WTC11 (cell line): ENCODE results near the gene PAK3. TPM values are rescaled to one million over a fixed set of nuclear protein-coding genes. Genes with fewer than 3 reads are reported as not detected.

Experiments
- ATAC-seq: fragments of 200-7000 bp; cut with Tn5 transposase; 2 replicates; pipeline ENCODE4 v1.10.0; 2021; ENCODE audit warnings: mild to moderate bottlenecking, moderate library complexity
- CTCF ChIA-PET: fragments of 300-600 bp; sonication (Branson Sonifier 250); formaldehyde crosslinking; loops from one replicate; lab custom pipeline; 2021; ENCODE audit warnings: antibody characterized with exemption; lab: Charles Lee
- POLR2A ChIA-PET: fragments of 350-600 bp; sonication (Branson Sonifier 250); formaldehyde crosslinking; loops from one replicate; lab custom pipeline; 2021; ENCODE audit warnings: antibody characterized with exemption; lab: Charles Lee
- DNase-seq: peaks from one replicate; pipeline ENCODE4 v3.0.0; 2021; ENCODE audit warnings: low spot score
- H3K27ac Mint-ChIP-seq: 2 replicates; pipeline ENCODE4 v1.8.0; 2021; ENCODE audit warnings: mixed read lengths
- H3K27me3 Mint-ChIP-seq: 2 replicates; pipeline ENCODE4 v1.8.0; 2021; ENCODE audit warnings: low read depth, mild to moderate bottlenecking, moderate library complexity, mixed read lengths
- H3K36me3 Mint-ChIP-seq: 2 replicates; pipeline ENCODE4 v1.8.0; 2021; ENCODE audit warnings: mixed read lengths
- H3K4me1 Mint-ChIP-seq: 2 replicates; pipeline ENCODE4 v1.8.0; 2022; ENCODE audit warnings: mixed read lengths
- H3K4me3 Mint-ChIP-seq: 2 replicates; pipeline ENCODE4 v1.8.0; 2021; ENCODE audit warnings: mild to moderate bottlenecking, moderate library complexity, mixed read lengths
- H3K9me3 Mint-ChIP-seq: 2 replicates; pipeline ENCODE4 v1.8.0; 2021; ENCODE audit warnings: mixed read lengths
- CDX4 ChIP-seq: fragments of 250-450 bp; sonication (Bioruptor Pico); IDR thresholded peaks from 2 replicates; pipeline ENCODE4 v1.9.0; 2021; ENCODE audit warnings: moderate library complexity, mild to moderate bottlenecking, inconsistent platforms, borderline replicate concordance
- E2F5 ChIP-seq: sonication (generic); formaldehyde crosslinking; IDR thresholded peaks from 2 replicates; pipeline ENCODE4 v1.8.1; 2022; ENCODE audit warnings: mild to moderate bottlenecking, moderate library complexity, missing genetic modification reagents
- EMX1 ChIP-seq: fragments of 250-450 bp; sonication (Bioruptor Pico); IDR thresholded peaks from 2 replicates; pipeline ENCODE4 v1.8.0; 2021; ENCODE audit warnings: mild to moderate bottlenecking
- ESRRA ChIP-seq: sonication (generic); formaldehyde crosslinking; IDR thresholded peaks from 2 replicates; pipeline ENCODE4 v1.8.1; 2022; ENCODE audit warnings: mild to moderate bottlenecking, missing genetic modification reagents, borderline replicate concordance
- FOXP1 ChIP-seq: sonication (generic); formaldehyde crosslinking; IDR thresholded peaks from 2 replicates; pipeline ENCODE4 v1.8.0; 2022; ENCODE audit warnings: missing genetic modification reagents, mild to moderate bottlenecking, moderate library complexity, borderline replicate concordance
- GTF2I ChIP-seq: fragments of 250-450 bp; sonication (Bioruptor Pico); conservative IDR thresholded peaks from 2 replicates; pipeline ENCODE4 v1.4.0; 2021; ENCODE audit warnings: mild to moderate bottlenecking
- MXD4 ChIP-seq: fragments of 250-450 bp; sonication (Bioruptor Pico); IDR thresholded peaks from 2 replicates; pipeline ENCODE4 v1.8.0; 2021; ENCODE audit warnings: mild to moderate bottlenecking, moderate library complexity, borderline replicate concordance
- NFATC4 ChIP-seq: fragments of 250-450 bp; sonication (Bioruptor Pico); IDR thresholded peaks from 2 replicates; pipeline ENCODE4 v1.9.0; 2021; ENCODE audit warnings: mild to moderate bottlenecking
- NR1H2 ChIP-seq: sonication (generic); formaldehyde crosslinking; IDR thresholded peaks from 2 replicates; pipeline ENCODE4 v1.9.0; 2021; ENCODE audit warnings: mild to moderate bottlenecking, moderate library complexity, missing genetic modification reagents
- NR2C2 ChIP-seq: sonication (generic); formaldehyde crosslinking; IDR thresholded peaks from 2 replicates; pipeline ENCODE4 v1.8.0; 2022; ENCODE audit warnings: mild to moderate bottlenecking, missing genetic modification reagents
- RORB ChIP-seq: fragments of 250-450 bp; sonication (Bioruptor Pico); IDR thresholded peaks from 2 replicates; pipeline ENCODE4 v1.9.0; 2021; ENCODE audit warnings: mild to moderate bottlenecking
- SMAD3 ChIP-seq: sonication (generic); formaldehyde crosslinking; IDR thresholded peaks from 2 replicates; pipeline ENCODE4 v1.8.0; 2022; ENCODE audit warnings: missing genetic modification reagents, mild to moderate bottlenecking, borderline replicate concordance
- TEAD1 ChIP-seq: sonication (generic); formaldehyde crosslinking; IDR thresholded peaks from 2 replicates; pipeline ENCODE4 v1.8.0; 2022; ENCODE audit warnings: mild to moderate bottlenecking, missing genetic modification reagents
- ZNF219 ChIP-seq: sonication (generic); formaldehyde crosslinking; IDR thresholded peaks from 2 replicates; pipeline ENCODE4 v1.8.0; 2023; ENCODE audit warnings: missing genetic modification reagents, mild to moderate bottlenecking, borderline replicate concordance
- ZNF232 ChIP-seq: sonication (generic); formaldehyde crosslinking; IDR thresholded peaks from 2 replicates; pipeline ENCODE4 v1.8.0; 2022; ENCODE audit warnings: mild to moderate bottlenecking, missing genetic modification reagents
- ZNF263 ChIP-seq: sonication (generic); formaldehyde crosslinking; IDR thresholded peaks from 2 replicates; pipeline ENCODE4 v1.8.1; 2022; ENCODE audit warnings: low read depth, mild to moderate bottlenecking, moderate library complexity, missing genetic modification reagents
- total RNA-seq: library from RNA; stranded (reverse); gene quantifications from 3 replicates; pipeline ENCODE4 v1.2.3, GENCODE V29; 2021
- TF ChIP-seq, protein P1 (sequence below): sonication (generic); formaldehyde crosslinking; IDR thresholded peaks from 2 replicates; pipeline ENCODE4 v1.8.1; 2023; ENCODE audit warnings: mild to moderate bottlenecking, missing genetic modification reagents, borderline replicate concordance
- TF ChIP-seq, protein P2 (sequence below): sonication (generic); formaldehyde crosslinking; IDR thresholded peaks from 2 replicates; pipeline ENCODE4 v1.8.1; 2023; ENCODE audit warnings: mild to moderate bottlenecking, missing genetic modification reagents, moderate library complexity
- TF ChIP-seq, protein P3 (sequence below): fragments of 250-450 bp; sonication (Bioruptor Pico); IDR thresholded peaks from 2 replicates; pipeline ENCODE4 v2.1.2; 2022; ENCODE audit warnings: mild to moderate bottlenecking, moderate library complexity

PAK3 gene
- total RNA-seq, 1 experiment from 2014 or later: 5.1 TPM

DNA sequence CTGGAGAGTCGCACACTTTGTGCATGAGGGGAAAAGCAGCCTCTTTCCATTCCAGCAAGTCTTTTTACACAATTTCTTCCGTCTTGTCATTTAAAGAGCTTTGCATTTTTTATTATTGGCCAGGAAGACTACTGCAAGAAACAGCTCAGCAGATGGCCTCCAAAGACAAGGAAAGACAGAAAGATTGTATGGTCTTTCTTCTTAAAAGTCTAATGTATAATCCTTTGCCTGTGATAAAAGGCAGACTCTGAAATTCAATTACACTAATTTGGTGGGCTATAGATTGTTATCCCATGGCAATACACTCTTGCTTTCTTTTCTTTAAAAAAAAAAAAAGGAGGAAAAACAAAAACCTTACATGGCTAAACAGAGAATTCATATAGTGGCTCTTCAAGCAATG is 168.4 kb downstream of the PAK3 start (continued):
- TF ChIP-seq, protein P1, sequence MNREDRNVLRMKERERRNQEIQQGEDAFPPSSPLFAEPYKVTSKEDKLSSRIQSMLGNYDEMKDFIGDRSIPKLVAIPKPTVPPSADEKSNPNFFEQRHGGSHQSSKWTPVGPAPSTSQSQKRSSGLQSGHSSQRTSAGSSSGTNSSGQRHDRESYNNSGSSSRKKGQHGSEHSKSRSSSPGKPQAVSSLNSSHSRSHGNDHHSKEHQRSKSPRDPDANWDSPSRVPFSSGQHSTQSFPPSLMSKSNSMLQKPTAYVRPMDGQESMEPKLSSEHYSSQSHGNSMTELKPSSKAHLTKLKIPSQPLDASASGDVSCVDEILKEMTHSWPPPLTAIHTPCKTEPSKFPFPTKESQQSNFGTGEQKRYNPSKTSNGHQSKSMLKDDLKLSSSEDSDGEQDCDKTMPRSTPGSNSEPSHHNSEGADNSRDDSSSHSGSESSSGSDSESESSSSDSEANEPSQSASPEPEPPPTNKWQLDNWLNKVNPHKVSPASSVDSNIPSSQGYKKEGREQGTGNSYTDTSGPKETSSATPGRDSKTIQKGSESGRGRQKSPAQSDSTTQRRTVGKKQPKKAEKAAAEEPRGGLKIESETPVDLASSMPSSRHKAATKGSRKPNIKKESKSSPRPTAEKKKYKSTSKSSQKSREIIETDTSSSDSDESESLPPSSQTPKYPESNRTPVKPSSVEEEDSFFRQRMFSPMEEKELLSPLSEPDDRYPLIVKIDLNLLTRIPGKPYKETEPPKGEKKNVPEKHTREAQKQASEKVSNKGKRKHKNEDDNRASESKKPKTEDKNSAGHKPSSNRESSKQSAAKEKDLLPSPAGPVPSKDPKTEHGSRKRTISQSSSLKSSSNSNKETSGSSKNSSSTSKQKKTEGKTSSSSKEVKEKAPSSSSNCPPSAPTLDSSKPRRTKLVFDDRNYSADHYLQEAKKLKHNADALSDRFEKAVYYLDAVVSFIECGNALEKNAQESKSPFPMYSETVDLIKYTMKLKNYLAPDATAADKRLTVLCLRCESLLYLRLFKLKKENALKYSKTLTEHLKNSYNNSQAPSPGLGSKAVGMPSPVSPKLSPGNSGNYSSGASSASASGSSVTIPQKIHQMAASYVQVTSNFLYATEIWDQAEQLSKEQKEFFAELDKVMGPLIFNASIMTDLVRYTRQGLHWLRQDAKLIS: no peak
- no peak for TF ChIP-seq CDX4 (CRISPR knock-in tag)
- TF ChIP-seq NFATC4: no peak
- TF ChIP-seq EMX1 (CRISPR knock-in tag): no peak
- TF ChIP-seq ZNF219 (CRISPR knock-in tag): no peak

DNA sequence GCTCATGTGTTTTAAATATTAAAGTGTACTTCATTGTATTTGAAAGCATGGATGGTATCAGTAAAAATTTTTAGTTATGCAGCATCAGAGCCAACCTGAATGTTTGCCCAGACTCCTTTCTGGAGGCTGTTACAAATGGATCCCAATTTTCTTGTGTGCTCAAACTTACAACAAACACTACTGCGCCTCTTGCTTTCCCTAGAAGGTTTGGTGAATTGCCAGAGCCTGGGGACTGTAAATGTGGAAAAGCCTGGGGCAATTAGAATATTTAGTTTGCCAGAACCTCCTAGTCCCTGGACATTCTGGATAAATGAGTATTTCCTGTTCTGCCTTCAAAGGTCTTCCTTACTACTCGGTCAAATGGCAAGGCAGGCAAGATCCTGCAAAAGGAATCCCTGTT is 169.5 kb downstream of the PAK3 start:
- Mint-ChIP-seq H3K27me3 (no peaks in the 10 kb centered on the region; the same call in 1 of the 2 replicates), H3K27ac (no peak overlapping the region), H3K9me3 (no peaks in the 10 kb centered on the region)
- ChIA-PET POLR2A (no interaction called here), CTCF (no interaction called here)
- DNase-seq: no peak
- no peak for TF ChIP-seq FOXP1
- TF ChIP-seq MXD4: no peak
- no peak for TF ChIP-seq TEAD1 (CRISPR knock-in tag)
- TF ChIP-seq GTF2I (CRISPR knock-in tag): no peak
- no peak for TF ChIP-seq SMAD3 (CRISPR knock-in tag)
- TF ChIP-seq NR2C2 (CRISPR knock-in tag): no peak
- no peak for TF ChIP-seq ZNF232 (CRISPR knock-in tag)
- TF ChIP-seq, protein P2, sequence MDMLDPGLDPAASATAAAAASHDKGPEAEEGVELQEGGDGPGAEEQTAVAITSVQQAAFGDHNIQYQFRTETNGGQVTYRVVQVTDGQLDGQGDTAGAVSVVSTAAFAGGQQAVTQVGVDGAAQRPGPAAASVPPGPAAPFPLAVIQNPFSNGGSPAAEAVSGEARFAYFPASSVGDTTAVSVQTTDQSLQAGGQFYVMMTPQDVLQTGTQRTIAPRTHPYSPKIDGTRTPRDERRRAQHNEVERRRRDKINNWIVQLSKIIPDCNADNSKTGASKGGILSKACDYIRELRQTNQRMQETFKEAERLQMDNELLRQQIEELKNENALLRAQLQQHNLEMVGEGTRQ (CRISPR knock-in tag): no peak
- no peak for TF ChIP-seq E2F5 (CRISPR knock-in tag)
- TF ChIP-seq, all 79 proteins: peak for 0
- H3K4me1 Mint-ChIP-seq: peaks cover 14% of the 10 kb centered on the region
- H3K4me3 Mint-ChIP-seq: no peak overlapping the region
- no peak for ATAC-seq
- H3K36me3 Mint-ChIP-seq: no peaks in the 10 kb centered on the region

- POLR2A ChIA-PET: no interaction called here
- no peak overlapping the region for H3K27ac Mint-ChIP-seq
- TF ChIP-seq, protein P2 (CRISPR knock-in tag): no peak
- no peak for TF ChIP-seq NR1H2 (CRISPR knock-in tag)
- TF ChIP-seq ZNF263 (CRISPR knock-in tag): no peak
- TF ChIP-seq ZNF232 (CRISPR knock-in tag): no peak
- TF ChIP-seq RORB (CRISPR knock-in tag): no peak
- TF ChIP-seq, protein P3, sequence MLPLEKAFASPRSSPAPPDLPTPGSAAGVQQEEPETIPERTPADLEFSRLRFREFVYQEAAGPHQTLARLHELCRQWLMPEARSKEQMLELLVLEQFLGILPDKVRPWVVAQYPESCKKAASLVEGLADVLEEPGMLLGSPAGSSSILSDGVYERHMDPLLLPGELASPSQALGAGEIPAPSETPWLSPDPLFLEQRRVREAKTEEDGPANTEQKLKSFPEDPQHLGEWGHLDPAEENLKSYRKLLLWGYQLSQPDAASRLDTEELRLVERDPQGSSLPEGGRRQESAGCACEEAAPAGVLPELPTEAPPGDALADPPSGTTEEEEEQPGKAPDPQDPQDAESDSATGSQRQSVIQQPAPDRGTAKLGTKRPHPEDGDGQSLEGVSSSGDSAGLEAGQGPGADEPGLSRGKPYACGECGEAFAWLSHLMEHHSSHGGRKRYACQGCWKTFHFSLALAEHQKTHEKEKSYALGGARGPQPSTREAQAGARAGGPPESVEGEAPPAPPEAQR (CRISPR knock-in tag): no peak
- no peak for TF ChIP-seq ESRRA
- no peaks in the 10 kb centered on the region for H3K36me3 Mint-ChIP-seq
- peaks cover 26% of the 10 kb centered on the region for H3K4me1 Mint-ChIP-seq
- ATAC-seq: no peak
- no peak for DNase-seq
- no peaks in the 10 kb centered on the region for H3K9me3 Mint-ChIP-seq
- CTCF ChIA-PET: no interaction called here
- no peaks in the 10 kb centered on the region; the same call in 1 of the 2 replicates for H3K27me3 Mint-ChIP-seq
- H3K4me3 Mint-ChIP-seq: no peak overlapping the region
Observed at GRCh38 chrX:111268506-111268905, 172.5 kb downstream of the PAK3 start.
